ENCODE measurements around the gene COL17A1. TPM values are rescaled to one million over a fixed set of nuclear protein-coding genes. Genes with fewer than 3 reads are reported as not detected.

Gene COL17A1
- polyA plus RNA-seq, 1 experiment, result 0.01 TPM

DNA sequence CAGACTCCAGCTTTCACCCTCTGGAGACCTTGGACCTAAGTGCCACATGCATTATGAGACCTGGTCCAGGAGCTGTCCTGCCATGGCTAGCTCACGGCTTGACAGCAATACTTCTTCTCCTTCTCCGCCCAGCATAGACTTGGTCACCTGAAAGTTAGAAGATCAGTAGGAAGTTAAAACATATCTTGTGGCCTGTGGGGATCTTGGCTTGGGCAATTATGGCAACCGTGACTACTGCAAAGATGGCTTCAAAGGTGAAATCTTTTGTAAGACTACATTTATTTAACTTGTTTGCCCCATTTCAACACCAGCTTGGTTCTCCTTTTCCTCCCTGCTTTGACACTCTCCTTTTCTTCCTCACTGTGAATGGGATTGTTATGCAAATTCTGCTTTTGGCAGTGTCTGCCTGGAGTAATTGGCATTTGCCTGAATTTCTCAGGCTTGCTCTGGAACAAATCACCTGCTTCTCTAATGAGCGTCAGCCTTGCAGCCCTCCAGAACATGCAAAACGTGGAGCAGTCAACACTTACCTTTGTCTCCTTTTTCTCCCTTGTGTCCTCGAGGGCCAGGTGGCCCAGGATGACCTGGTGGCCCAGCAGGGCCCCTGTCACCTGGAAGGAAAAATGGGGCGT, 53.4 kb downstream of the COL17A1 start:
- no peak overlapping the region for H3K4me3 ChIP-seq (ENCODE audit: low read depth, low read length)
- ChIA-PET CTCF (interaction anchor here (1.3 to 1.8 kb wide), 2 partner anchors 144 to 147 kb away, joined by 5 read pairs; no protein-coding TSS in a partner anchor), POLR2A (interaction anchor here (0.6 kb wide), 1 partner anchor 41 kb away, joined by 4 read pairs; no protein-coding TSS in a partner anchor)
- TF ChIP-seq, protein P1, sequence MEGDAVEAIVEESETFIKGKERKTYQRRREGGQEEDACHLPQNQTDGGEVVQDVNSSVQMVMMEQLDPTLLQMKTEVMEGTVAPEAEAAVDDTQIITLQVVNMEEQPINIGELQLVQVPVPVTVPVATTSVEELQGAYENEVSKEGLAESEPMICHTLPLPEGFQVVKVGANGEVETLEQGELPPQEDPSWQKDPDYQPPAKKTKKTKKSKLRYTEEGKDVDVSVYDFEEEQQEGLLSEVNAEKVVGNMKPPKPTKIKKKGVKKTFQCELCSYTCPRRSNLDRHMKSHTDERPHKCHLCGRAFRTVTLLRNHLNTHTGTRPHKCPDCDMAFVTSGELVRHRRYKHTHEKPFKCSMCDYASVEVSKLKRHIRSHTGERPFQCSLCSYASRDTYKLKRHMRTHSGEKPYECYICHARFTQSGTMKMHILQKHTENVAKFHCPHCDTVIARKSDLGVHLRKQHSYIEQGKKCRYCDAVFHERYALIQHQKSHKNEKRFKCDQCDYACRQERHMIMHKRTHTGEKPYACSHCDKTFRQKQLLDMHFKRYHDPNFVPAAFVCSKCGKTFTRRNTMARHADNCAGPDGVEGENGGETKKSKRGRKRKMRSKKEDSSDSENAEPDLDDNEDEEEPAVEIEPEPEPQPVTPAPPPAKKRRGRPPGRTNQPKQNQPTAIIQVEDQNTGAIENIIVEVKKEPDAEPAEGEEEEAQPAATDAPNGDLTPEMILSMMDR (IDR thresholded peaks at IDR 0.05; ENCODE audit: insufficient read depth, low read depth, low read length), result no peak
- no peak for DNase-seq (ENCODE audit: low read depth)
- peaks cover 3% of the 10 kb centered on the region; the same call in 1 of the 2 replicates for H3K36me3 ChIP-seq (ENCODE audit: control insufficient read depth, insufficient read depth, low read length)
- H3K27me3 ChIP-seq (ENCODE audit: control insufficient read depth, insufficient read depth, low read length), result no peaks in the 10 kb centered on the region

DNA sequence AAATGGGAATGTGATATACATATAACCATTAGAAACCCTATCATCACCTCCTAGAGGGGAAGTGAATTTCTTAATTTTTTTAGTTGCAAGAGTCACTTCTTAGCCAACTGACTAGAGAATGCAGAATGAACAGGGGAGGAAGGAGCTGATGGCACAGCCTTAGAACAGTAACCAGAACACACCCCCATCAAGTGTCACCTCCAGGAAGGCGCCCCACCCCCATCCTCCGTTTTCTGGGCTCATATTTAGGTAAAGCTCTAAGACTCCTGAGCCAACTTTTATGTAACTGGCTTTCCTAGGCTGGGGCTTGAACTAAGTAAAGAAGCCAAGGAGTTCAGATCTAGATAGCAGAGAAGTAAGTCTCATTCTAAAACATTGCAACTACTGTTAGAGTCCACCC, 54.0 kb downstream of the COL17A1 start:
- no peak for DNase-seq (ENCODE audit: low read depth)
- POLR2A ChIA-PET, result interaction anchor here (0.6 kb wide), 1 partner anchor 40 kb away, joined by 4 read pairs; no protein-coding TSS in a partner anchor
- CTCF ChIA-PET, result interaction anchor here (1.3 to 1.8 kb wide), 2 partner anchors 144 to 146 kb away, joined by 5 read pairs; no protein-coding TSS in a partner anchor
- H3K4me3 ChIP-seq (ENCODE audit: low read depth, low read length), result no peak overlapping the region
- TF ChIP-seq, protein P1 (IDR thresholded peaks at IDR 0.05; ENCODE audit: insufficient read depth, low read depth, low read length), result no peak
- peaks cover 3% of the 10 kb centered on the region; the same call in 1 of the 2 replicates for H3K36me3 ChIP-seq (ENCODE audit: control insufficient read depth, insufficient read depth, low read length)
- no peaks in the 10 kb centered on the region for H3K27me3 ChIP-seq (ENCODE audit: control insufficient read depth, insufficient read depth, low read length)

DNA sequence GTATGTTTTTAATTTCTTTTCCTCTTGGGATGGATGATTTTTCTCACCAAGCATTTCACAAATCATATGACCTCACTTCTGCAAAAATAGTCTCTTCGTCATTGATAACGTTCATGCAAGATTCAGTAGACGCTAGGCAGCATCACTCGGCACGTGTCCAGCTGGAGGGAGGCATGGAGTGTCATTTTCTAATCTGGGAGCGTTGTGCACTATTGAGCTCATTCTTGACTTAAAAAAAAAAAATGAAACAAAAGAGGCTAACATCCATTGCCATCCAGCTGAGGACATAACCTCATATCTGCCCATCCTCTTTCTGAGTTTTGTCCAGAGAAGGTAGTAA, 56.2 kb downstream of the COL17A1 start:
- H3K4me3 ChIP-seq (ENCODE audit: low read depth, low read length), result no peak overlapping the region
- TF ChIP-seq, protein P1 (IDR thresholded peaks at IDR 0.05; ENCODE audit: insufficient read depth, low read depth, low read length), result no peak
- CTCF ChIA-PET, result interaction anchor here (0.9 to 1.4 kb wide), 3 partner anchors 11 to 142 kb away, joined by 3 to 4 read pairs (median 4); no protein-coding TSS in a partner anchor
- H3K27me3 ChIP-seq (ENCODE audit: control insufficient read depth, insufficient read depth, low read length), result no peaks in the 10 kb centered on the region
- no peak for DNase-seq (ENCODE audit: low read depth)
- POLR2A ChIA-PET, result interaction anchor here (1.2 kb wide), 1 partner anchor 141 kb away, joined by 3 read pairs; no protein-coding TSS in a partner anchor
- peaks cover 4% of the 10 kb centered on the region; the same call in 1 of the 2 replicates for H3K36me3 ChIP-seq (ENCODE audit: control insufficient read depth, insufficient read depth, low read length)

DNA sequence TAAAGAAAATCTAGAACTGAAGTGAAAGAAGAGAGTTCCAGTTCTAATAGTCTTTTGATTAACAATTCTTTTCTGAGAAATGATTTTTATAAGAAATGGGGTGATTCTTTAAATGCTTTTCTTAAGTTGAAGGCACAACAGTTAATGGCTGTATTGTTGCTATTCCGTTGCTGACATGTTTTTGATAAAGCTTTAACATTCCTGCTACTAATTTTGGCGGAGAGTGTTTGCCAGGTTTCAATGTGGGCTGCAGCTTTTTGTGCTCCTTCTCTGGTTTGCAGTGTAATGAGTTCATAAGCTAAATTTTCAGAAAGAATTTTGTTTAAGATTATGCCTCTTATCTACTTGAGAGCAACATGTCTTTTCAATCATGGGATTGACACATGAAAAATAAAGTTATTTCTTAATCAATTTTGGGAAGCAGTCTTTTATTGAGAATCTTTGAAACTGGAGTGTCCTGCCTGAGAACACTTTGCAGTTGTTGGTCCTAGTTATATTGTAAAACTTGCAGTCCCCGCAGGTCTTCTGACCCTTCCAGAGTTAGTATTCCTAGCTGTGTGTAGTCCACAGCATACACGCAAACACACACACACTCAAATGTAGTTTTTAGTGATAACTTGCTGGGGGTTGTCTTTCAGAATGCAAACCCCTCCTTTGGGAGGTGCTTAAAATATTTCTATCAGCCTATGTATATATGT, 56.7 kb downstream of the COL17A1 start:
- no peak for DNase-seq (ENCODE audit: low read depth)
- no peaks in the 10 kb centered on the region for H3K27me3 ChIP-seq (ENCODE audit: control insufficient read depth, insufficient read depth, low read length)
- no peak overlapping the region for H3K4me3 ChIP-seq (ENCODE audit: low read depth, low read length)
- ChIA-PET POLR2A (interaction anchor here (1.2 kb wide), 1 partner anchor 141 kb away, joined by 3 read pairs; no protein-coding TSS in a partner anchor), CTCF (interaction anchor here (0.9 to 1.4 kb wide), 4 partner anchors 10 to 141 kb away, joined by 3 to 6 read pairs (median 4); no protein-coding TSS in a partner anchor)
- TF ChIP-seq, protein P1 (IDR thresholded peaks at IDR 0.05; ENCODE audit: insufficient read depth, low read depth, low read length), result no peak
- H3K36me3 ChIP-seq (ENCODE audit: control insufficient read depth, insufficient read depth, low read length), result peaks cover 8% of the 10 kb centered on the region

DNA sequence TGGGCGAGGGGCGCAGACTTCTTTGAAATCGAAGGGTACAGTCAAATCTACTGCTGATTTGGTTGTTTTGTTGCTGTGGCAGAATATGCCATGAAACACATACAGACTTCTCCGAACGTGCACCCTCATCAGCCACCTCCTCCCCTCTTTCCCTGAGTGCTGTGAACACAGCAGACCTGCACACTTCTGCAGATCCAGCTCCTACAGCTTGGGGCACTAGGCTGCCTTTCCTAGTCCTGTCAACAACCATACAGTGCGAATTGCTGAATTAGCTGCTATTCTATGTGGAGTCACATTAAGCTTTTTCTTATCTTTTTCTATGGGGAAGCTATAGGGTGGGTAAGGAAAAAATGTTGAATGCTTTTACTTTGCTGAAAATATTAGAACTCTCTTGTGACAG, 57.5 kb downstream of the COL17A1 start:
- POLR2A ChIA-PET, result no interaction called here
- Histone ChIP-seq H3K4me3 (ENCODE audit: low read depth, low read length) (no peak overlapping the region), H3K36me3 (ENCODE audit: control insufficient read depth, insufficient read depth, low read length) (peaks cover 8% of the 10 kb centered on the region), H3K27me3 (ENCODE audit: control insufficient read depth, insufficient read depth, low read length) (no peaks in the 10 kb centered on the region)
- CTCF ChIA-PET, result interaction anchor here (1.0 to 1.4 kb wide), 3 partner anchors 14 to 140 kb away, joined by 3 to 6 read pairs (median 4); no protein-coding TSS in a partner anchor
- no peak for DNase-seq (ENCODE audit: low read depth)
- TF ChIP-seq, protein P1 (IDR thresholded peaks at IDR 0.05; ENCODE audit: insufficient read depth, low read depth, low read length), result peak; percentile 37
